ENCODE results near the gene GYG1.

GYG1 gene

DNA sequence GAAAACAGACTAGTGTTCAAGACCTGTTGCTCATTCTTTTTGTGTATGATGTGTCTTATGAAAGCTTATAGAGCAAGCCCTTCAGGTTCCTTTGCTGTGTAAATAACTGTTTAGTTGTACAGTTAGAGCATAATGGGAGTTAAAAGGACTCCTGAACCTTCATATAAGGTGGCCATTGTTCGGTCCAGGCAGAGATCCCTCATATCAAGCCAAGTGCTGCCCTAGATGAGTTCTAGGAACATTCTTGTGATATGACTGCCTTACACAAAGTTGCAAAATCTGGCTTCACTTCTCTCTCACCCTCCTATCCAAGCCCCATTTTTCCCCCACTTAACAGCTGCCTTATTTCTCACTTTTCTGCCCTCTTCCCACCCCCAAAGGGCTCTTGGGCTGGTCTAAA, 26.9 kb downstream of the GYG1 start:
- Histone ChIP-seq H3K4me3 (ENCODE audit: severe bottlenecking) (no peak overlapping the region), H3K4me1 (ENCODE audit: insufficient read depth, poor library complexity, severe bottlenecking) (peaks cover 3% of the 10 kb centered on the region), H3K36me3 (ENCODE audit: low read depth) (peaks cover 5% of the 10 kb centered on the region; the same call in 1 of the 2 replicates), H3K9me3 (ENCODE audit: severe bottlenecking) (no peaks in the 10 kb centered on the region), H3K27me3 (ENCODE audit: insufficient read depth, poor library complexity, severe bottlenecking) (no peaks in the 10 kb centered on the region), H3K27ac (ENCODE audit: poor library complexity, severe bottlenecking) (no peak overlapping the region)
- ATAC-seq (ENCODE audit: low read depth) (no peak), DNase-seq (ENCODE audit: low spot score) (no peak)
- TF ChIP-seq, protein P1, sequence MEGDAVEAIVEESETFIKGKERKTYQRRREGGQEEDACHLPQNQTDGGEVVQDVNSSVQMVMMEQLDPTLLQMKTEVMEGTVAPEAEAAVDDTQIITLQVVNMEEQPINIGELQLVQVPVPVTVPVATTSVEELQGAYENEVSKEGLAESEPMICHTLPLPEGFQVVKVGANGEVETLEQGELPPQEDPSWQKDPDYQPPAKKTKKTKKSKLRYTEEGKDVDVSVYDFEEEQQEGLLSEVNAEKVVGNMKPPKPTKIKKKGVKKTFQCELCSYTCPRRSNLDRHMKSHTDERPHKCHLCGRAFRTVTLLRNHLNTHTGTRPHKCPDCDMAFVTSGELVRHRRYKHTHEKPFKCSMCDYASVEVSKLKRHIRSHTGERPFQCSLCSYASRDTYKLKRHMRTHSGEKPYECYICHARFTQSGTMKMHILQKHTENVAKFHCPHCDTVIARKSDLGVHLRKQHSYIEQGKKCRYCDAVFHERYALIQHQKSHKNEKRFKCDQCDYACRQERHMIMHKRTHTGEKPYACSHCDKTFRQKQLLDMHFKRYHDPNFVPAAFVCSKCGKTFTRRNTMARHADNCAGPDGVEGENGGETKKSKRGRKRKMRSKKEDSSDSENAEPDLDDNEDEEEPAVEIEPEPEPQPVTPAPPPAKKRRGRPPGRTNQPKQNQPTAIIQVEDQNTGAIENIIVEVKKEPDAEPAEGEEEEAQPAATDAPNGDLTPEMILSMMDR (IDR thresholded peaks at IDR 0.05; ENCODE audit: poor library complexity, severe bottlenecking): no peak

DNA sequence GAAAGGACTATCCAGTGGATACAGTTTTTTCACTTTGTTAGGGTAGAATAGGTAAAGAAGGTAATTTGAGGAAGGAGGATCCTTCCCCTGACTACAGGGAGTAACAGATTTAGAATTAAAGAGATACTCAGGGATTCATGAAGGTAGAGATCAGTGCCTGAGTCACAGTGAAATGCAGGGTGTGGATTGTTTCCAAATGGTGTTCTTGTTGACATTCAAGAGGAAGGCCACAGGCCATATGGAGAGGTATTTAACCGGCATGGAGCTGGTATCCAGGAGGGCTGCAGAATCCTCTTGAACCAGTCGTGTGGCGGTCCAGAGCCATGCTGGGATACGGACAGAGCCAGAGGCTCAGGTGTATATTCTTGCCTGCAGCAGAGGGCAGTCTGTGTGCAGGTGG, 28.2 kb downstream of the GYG1 start:
- no peaks in the 10 kb centered on the region for H3K27me3 ChIP-seq (ENCODE audit: insufficient read depth, poor library complexity, severe bottlenecking)
- DNase-seq (ENCODE audit: low spot score): no peak
- peaks cover 7% of the 10 kb centered on the region for H3K36me3 ChIP-seq (ENCODE audit: low read depth)
- no peak overlapping the region for H3K27ac ChIP-seq (ENCODE audit: poor library complexity, severe bottlenecking)
- ATAC-seq (ENCODE audit: low read depth): no peak
- H3K4me1 ChIP-seq (ENCODE audit: insufficient read depth, poor library complexity, severe bottlenecking): peaks cover 3% of the 10 kb centered on the region
- H3K4me3 ChIP-seq (ENCODE audit: severe bottlenecking): no peak overlapping the region
- TF ChIP-seq, protein P1 (IDR thresholded peaks at IDR 0.05; ENCODE audit: poor library complexity, severe bottlenecking): no peak
- H3K9me3 ChIP-seq (ENCODE audit: severe bottlenecking): no peaks in the 10 kb centered on the region

DNA sequence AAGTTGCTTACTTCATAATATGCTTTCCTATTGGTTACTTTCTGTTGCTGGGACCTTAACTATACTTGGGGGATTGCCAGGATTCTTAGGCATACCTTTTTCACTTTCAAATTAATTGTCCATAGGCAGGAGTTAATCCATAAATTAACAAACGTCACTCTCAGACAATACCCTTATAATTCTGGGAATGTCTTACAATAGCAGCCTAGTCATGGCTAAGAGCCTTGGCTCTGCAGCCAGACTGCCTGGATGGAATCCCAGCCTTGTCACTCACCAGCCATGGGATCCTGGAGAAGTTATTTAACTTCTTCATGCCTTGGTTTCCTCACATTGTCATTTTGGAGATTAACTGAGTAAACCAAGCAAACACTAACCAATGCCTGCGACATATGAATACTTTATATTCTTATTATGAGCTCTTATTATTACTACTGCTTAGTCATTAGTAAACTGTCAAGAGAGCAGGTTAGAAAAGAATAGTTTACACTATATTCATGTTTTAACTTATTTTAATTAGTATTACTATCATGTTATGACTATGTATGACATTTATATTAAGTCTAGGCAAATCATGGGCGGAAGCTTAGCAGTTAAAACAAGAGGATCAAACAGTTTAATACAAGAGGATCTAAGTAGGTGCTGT, 29.0 kb downstream of the GYG1 start:
- no peak overlapping the region for H3K27ac ChIP-seq (ENCODE audit: poor library complexity, severe bottlenecking)
- H3K27me3 ChIP-seq (ENCODE audit: insufficient read depth, poor library complexity, severe bottlenecking): no peaks in the 10 kb centered on the region
- H3K4me3 ChIP-seq (ENCODE audit: severe bottlenecking): no peak overlapping the region
- ATAC-seq (ENCODE audit: low read depth) (no peak), DNase-seq (ENCODE audit: low spot score) (no peak)
- H3K36me3 ChIP-seq (ENCODE audit: low read depth): peaks cover 14% of the 10 kb centered on the region
- TF ChIP-seq, protein P1 (IDR thresholded peaks at IDR 0.05; ENCODE audit: poor library complexity, severe bottlenecking): no peak
- no peaks in the 10 kb centered on the region for H3K9me3 ChIP-seq (ENCODE audit: severe bottlenecking)
- H3K4me1 ChIP-seq (ENCODE audit: insufficient read depth, poor library complexity, severe bottlenecking): peaks cover 3% of the 10 kb centered on the region

DNA sequence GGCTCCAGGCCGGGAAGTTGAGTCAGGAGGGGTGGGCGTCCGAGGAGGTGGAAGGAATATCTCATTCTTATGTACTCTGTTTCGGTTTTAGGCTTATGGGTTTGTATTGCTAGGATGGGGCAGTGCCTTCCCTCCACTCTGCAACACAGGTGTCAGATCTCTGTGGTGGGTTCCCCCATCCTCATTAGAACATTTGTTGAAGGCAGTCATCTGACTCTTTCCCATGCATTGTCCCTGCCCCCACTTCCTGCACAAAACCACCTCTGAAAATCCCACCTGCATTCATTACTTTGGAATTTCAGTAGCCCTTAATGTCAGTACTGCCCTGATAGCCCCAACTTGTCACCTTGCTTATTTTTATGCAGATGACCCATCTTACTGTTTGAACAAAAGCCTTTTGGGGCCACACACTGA, 29.5 kb downstream of the GYG1 start:
- no peak overlapping the region for H3K27ac ChIP-seq (ENCODE audit: poor library complexity, severe bottlenecking)
- ATAC-seq (ENCODE audit: low read depth) (no peak), DNase-seq (ENCODE audit: low spot score) (no peak)
- no peak overlapping the region for H3K4me3 ChIP-seq (ENCODE audit: severe bottlenecking)
- H3K36me3 ChIP-seq (ENCODE audit: low read depth): peaks cover 18% of the 10 kb centered on the region
- no peaks in the 10 kb centered on the region for H3K27me3 ChIP-seq (ENCODE audit: insufficient read depth, poor library complexity, severe bottlenecking)
- TF ChIP-seq, protein P1 (IDR thresholded peaks at IDR 0.05; ENCODE audit: poor library complexity, severe bottlenecking): no peak
- H3K9me3 ChIP-seq (ENCODE audit: severe bottlenecking): no peaks in the 10 kb centered on the region
- H3K4me1 ChIP-seq (ENCODE audit: insufficient read depth, poor library complexity, severe bottlenecking): peaks cover 3% of the 10 kb centered on the region

DNA sequence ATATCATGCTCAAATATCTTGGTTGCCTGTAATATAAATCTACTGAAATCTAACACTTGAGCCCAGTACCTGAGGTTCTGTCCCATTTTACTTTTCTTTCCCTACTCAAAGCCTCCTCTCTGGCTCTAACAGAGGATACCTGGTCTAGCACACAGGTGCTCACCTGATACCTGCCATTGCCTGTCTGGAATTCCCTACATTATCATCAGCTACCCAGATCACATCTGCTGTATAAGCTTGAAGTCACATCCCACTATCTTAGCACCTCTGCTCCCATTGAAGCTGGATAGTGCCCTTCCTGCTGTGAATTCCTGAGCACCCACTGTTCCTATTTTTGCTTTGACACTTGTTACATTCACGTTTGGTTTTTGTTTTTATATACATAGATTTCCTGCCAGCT, 30.5 kb downstream of the GYG1 start:
- H3K36me3 ChIP-seq (ENCODE audit: low read depth): peaks cover 18% of the 10 kb centered on the region
- DNase-seq (ENCODE audit: low spot score) (no peak), ATAC-seq (ENCODE audit: low read depth) (no peak)
- TF ChIP-seq, protein P1 (IDR thresholded peaks at IDR 0.05; ENCODE audit: poor library complexity, severe bottlenecking): no peak
- peaks cover 3% of the 10 kb centered on the region for H3K4me1 ChIP-seq (ENCODE audit: insufficient read depth, poor library complexity, severe bottlenecking)
- H3K27me3 ChIP-seq (ENCODE audit: insufficient read depth, poor library complexity, severe bottlenecking): no peaks in the 10 kb centered on the region
- H3K9me3 ChIP-seq (ENCODE audit: severe bottlenecking): no peaks in the 10 kb centered on the region
- H3K27ac ChIP-seq (ENCODE audit: poor library complexity, severe bottlenecking): no peak overlapping the region
- no peak overlapping the region for H3K4me3 ChIP-seq (ENCODE audit: severe bottlenecking)
